ENCODE results near the gene RPL41.

Gene RPL41

DNA sequence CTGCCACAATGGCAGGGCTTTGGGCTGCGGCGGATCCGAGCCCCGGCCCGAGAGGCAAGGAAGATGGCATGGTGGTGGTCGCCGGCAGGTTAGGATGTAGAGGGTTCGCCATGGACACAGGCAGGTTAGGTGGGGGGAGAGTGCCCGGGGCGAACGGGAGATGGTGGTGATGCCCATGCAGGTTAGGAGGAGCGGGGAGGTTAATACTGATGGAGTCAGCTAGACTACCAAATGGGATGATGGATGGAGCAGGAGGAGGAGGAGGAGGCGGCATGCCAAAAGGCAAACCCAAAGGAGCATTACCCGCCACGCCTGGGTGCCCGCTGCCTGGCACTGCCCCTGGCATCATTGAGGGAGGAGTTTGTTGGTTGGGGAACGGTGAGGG is 47.9 kb downstream of the RPL41 start:
- FAIRE-seq (no peak), DNase-seq (ENCODE audit: insufficient read length, low spot score) (no peak)

DNA sequence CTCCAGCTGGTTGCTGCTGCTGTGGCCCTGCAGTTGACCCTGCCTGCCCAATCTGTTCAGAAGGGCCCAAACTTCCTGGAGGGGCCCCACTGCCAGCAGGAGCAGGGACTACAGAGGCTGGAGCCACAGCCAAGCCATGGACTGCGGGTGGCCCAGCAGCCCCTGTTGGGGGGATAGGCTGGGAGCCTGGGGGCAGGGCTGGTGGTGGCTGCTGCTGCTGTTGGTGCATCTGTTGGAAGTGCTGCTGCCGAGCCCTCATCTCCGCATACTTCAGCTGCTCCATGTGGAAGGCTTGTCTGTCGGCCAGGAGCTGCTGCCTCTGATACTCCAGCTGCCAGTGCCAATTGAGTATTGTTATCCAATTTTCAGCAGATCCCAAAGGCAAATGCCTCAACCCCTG is 48.9 kb downstream of the RPL41 start:
- FAIRE-seq (no peak), DNase-seq (ENCODE audit: insufficient read length, low spot score) (no peak)

Data from HTR-8/SVneo (cell line).